Measurements from ENCODE around the gene LRRC32. TPM values are rescaled to one million over a fixed set of nuclear protein-coding genes. Genes with fewer than 3 reads are reported as not detected.

LRRC32 gene
- total RNA-seq, 1 donor from 2014 or later, result 111 TPM

DNA sequence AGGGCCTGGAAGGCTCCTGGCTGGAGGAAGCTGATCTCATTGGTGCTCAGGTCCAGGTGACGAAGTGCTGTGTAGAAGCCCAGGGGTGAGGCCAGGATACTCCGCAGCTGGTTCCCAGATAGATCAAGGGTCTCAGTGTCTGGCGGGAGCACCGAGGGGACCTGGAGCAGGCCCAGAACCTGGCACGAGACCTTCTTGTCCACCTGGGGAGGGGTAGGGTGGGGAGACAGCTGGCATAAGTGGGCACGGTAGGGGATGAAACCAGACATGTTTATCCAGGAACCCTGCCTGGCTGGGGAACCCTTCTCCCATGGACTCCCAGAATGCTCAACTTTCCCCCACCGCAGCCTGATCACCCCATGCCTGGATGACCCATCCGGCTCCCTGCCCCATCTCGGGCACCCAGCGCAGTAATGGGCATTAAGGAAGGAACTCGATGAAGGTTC lies 9.2 kb downstream of the LRRC32 start:
- Histone ChIP-seq H3K9me3 (no peaks in the 10 kb centered on the region), H3K4me3 (no peak overlapping the region), H3K36me3 (no peaks in the 10 kb centered on the region), H3K27me3 (no peaks in the 10 kb centered on the region), H3K27ac (no peak overlapping the region), H3K4me1 (peaks cover 21% of the 10 kb centered on the region)
- TF ChIP-seq, protein P1, sequence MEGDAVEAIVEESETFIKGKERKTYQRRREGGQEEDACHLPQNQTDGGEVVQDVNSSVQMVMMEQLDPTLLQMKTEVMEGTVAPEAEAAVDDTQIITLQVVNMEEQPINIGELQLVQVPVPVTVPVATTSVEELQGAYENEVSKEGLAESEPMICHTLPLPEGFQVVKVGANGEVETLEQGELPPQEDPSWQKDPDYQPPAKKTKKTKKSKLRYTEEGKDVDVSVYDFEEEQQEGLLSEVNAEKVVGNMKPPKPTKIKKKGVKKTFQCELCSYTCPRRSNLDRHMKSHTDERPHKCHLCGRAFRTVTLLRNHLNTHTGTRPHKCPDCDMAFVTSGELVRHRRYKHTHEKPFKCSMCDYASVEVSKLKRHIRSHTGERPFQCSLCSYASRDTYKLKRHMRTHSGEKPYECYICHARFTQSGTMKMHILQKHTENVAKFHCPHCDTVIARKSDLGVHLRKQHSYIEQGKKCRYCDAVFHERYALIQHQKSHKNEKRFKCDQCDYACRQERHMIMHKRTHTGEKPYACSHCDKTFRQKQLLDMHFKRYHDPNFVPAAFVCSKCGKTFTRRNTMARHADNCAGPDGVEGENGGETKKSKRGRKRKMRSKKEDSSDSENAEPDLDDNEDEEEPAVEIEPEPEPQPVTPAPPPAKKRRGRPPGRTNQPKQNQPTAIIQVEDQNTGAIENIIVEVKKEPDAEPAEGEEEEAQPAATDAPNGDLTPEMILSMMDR (IDR thresholded peaks at IDR 0.05), result no peak
- intact Hi-C loops (cut with DNase I), result loop anchor here (10.0 kb wide), 1 partner anchor 47 kb away; no protein-coding TSS in a partner anchor
- ATAC-seq (no peak), DNase-seq (peak; percentile 36)

DNA sequence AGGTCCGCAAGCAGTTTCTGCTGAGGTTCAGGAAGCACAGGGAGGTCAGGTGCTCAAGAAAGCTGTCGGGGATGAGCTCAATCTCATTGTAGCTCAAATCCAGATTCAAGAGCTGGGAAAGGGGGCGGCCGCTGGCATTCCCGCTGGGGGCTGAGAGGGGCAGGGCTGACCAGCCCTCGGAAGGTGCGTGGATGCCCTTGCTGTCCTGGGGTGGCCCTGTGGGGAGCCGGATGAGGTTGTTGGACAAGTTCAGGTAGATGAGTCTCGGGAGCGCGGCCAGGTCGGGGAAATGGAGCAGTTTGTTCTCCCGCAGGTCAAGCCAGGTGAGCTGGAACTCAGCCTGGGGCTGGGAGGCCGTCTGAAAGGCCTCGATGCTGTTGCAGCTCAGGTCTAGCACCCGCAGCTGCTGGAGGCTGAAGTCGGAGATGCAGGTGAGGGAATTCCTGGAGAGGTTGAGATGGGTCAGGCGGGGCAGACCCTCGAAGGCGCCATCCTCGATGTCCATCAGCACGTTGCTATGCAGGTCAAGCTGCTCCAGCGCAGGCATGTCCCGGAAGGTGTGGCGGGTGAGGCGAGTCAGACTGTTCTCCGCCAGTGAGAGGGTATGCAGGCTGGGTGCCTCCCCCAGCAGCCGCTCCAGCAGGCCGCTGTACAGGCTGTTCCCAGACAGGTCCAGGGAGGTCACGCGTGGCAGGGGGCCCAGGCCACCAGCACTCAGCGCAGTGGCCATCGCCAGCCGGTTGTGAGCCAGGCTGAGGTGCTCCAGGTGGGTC lies 9.8 kb downstream of the LRRC32 start:
- DNase-seq (peak; percentile 63), ATAC-seq (no peak)
- Histone ChIP-seq H3K9me3 (no peaks in the 10 kb centered on the region), H3K27ac (no peak overlapping the region), H3K36me3 (no peaks in the 10 kb centered on the region), H3K27me3 (no peaks in the 10 kb centered on the region), H3K4me3 (no peak overlapping the region), H3K4me1 (peaks cover 15% of the 10 kb centered on the region)
- TF ChIP-seq, protein P1 (IDR thresholded peaks at IDR 0.05), result no peak
- intact Hi-C loops (cut with DNase I), result loop anchor here (10.0 kb wide), 1 partner anchor 46 kb away; no protein-coding TSS in a partner anchor

DNA sequence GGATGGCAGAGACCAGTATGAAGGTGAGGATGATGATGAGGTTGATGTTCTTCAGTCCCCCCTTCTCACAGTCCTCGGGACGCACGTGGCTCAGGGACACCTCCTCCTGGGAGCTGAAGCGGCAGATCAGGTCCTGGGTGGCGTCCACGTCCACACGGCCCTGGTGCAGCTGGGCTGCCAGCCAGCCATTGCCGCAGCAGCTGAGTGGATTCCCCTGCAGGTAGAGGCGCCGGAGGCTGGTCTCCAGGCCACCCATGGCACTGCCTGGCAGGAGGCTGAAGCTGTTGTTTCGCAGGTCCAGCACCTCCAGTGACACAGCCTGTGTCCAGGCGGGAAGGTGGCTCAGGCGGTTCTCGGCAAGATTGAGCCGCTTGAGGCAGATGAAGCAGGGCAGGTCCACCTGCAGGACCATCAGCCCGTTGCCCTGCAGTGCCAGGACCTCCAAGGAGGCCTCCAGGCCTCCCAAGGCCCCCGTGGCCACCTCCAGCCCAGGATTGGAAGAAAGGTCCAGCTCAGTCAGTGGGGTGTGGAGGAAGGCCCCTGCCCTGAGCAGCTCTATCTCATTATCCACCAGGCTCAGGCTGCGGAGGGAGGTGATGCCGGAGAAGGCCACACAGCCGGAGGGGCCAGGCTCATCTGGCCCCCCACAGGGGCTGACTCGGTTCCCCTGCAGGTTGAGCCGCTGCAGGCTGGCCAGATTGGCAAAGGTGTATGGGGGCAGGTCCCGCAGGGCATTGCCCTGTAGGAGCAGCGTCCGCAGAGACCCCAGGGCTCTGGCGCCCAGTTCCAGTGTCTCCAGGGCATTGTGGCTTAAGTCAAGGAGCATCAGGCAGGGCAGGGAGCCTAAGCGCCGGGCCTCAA lies 10.6 kb downstream of the LRRC32 start:
- no peaks in the 10 kb centered on the region for H3K36me3 ChIP-seq
- intact Hi-C loops (cut with DNase I), result loop anchor here (10.0 kb wide), 1 partner anchor 45 kb away; no protein-coding TSS in a partner anchor
- no peaks in the 10 kb centered on the region for H3K9me3 ChIP-seq
- peak; percentile 60 for DNase-seq
- peaks cover 7% of the 10 kb centered on the region for H3K4me1 ChIP-seq
- no peaks in the 10 kb centered on the region for H3K27me3 ChIP-seq
- TF ChIP-seq, protein P1 (IDR thresholded peaks at IDR 0.05), result no peak
- no peak for ATAC-seq
- no peak overlapping the region for H3K27ac ChIP-seq
- H3K4me3 ChIP-seq, result no peak overlapping the region

DNA sequence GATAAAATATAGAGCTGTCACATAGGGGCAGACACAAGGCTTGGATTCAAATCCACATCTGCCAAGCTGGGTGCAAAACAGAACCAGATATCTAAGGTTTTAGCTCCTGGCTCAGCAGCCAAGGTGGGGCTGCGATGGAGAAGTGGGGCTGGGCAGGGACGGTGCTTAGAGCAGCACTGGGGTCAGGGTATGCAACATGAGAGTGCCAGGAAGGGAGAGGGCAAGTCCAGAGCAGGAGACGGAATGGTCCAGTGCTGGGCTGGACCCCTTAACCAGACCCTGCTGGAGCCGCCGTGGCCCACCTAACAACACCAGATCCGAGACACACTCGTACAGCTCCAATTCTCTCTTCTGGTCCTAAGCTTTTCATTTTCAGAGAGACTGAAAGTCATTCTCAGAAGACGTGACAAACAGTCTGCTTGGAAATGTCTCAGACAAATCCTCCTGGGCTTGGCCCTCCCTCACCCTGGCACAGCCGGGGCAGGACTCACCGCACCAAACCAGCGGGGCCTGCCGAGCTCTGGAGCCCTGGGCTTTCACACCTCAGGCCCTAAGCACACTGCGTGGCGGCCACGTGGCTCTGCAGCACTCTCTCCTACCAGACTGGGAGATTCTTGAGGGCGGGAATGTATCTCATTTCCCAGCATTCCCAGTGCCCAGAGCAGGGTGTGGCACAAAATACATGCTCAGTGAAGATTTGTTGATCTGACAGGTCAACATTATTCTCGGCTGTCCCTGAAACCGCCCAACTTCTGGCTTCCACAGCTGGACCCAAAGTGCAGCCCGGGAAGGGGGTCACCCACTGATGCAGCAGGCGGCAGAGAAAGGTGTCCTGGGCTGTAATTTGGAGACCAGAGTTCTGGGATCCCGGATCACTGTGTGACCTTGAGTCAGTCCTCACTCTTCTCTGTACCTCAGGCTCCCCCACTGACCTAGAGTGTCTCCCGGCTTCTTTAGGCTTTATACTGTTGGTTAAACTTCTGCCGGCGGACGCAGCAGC lies 11.6 kb downstream of the LRRC32 start:
- ATAC-seq (no peak), DNase-seq (peak; percentile 57)
- Histone ChIP-seq H3K27ac (no peak overlapping the region), H3K4me3 (no peak overlapping the region), H3K9me3 (no peaks in the 10 kb centered on the region), H3K36me3 (no peaks in the 10 kb centered on the region), H3K27me3 (no peaks in the 10 kb centered on the region), H3K4me1 (peaks cover 4% of the 10 kb centered on the region)
- TF ChIP-seq, protein P1 (IDR thresholded peaks at IDR 0.05), result no peak
- intact Hi-C loops (cut with DNase I), result no loop called here

DNA sequence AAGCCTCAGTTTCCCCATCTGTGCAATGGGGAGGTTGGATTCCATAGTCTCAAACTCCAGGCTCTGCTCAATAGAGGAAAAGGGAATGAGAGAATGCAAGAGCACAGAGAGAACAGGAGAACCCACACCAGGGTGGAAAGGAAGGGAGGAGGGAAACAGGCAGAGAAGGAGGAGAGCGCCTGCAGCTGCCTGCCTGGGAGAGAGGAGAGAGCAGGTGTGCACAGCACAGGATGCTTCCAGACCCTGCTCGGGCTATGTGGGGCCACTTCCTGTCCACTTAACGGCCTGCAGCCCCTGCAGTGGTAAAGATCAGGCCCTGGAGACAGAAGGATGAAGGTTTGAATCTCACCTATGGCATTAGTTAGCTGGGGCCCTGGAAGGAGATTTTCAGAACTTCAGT lies 12.3 kb downstream of the LRRC32 start:
- no peaks in the 10 kb centered on the region for H3K27me3 ChIP-seq
- no peak for ATAC-seq
- no peak overlapping the region for H3K4me3 ChIP-seq
- H3K4me1 ChIP-seq, result peaks cover 5% of the 10 kb centered on the region
- no peaks in the 10 kb centered on the region for H3K9me3 ChIP-seq
- intact Hi-C loops (cut with DNase I), result no loop called here
- no peaks in the 10 kb centered on the region for H3K36me3 ChIP-seq
- H3K27ac ChIP-seq, result no peak overlapping the region
- DNase-seq, result no peak
- TF ChIP-seq, protein P1 (IDR thresholded peaks at IDR 0.05), result no peak

Measured in upper lobe of right lung (tissue), 1 donor.